ENCODE results near the gene IFNA4.

The IFNA4 gene

DNA sequence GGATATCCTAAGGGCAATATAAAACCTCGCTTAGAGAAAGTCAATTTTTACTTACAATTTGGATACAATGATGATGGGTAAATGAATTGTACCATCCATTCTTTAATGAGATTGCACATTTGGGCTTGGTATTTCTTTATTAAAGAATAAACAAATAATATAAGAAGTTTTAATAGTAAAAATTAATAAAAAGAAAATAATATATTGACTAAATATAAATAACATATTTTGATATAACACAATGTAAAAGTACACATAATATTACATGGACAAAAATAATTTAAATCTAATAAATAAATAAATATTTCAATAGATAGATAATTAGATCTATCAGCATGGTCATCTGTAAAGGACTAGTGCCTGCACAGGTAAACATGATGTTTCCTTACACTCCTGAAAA is 21.9 kb downstream of the IFNA4 start:
- no peak for DNase-seq

DNA sequence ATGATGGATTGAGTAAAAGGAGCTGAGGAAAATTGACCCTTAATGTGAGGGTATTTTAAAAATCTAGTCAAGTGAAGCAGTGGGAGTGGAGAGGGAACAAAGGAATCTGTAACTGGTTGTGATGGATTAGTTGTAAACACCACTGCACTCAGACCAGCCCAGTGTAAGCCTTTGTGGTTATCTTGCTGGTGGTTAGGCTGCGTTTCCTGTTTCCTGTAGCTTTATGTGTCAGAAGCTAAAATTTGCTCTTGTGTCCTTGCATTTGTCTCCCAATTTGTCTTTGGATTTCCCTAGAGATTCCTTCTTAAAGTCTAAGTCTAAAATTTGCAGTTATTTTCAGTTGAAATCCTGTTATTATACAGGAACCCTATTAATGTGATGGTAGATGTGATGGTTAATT is 27.2 kb downstream of the IFNA4 start:
- no peak for DNase-seq

DNA sequence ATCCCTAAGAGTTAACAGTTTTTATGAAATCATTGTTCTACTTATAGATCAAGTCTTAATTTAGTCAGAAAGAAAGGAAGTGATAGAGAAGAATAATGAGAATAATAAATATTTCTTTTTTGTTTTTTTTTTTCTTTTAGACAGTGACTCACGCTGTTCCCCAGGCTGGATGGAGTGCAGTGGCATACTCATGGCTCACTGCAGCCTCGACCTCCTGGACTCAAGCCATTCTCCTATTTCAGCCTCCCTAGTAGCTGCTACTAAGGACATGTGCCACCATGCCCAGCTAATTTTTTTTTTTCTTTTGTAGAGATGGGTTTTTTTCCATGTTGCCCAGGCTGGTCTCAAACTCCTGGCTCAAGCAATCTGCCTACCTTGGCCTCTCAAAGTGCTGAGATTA is 31.9 kb downstream of the IFNA4 start:
- DNase-seq = no peak

DNA sequence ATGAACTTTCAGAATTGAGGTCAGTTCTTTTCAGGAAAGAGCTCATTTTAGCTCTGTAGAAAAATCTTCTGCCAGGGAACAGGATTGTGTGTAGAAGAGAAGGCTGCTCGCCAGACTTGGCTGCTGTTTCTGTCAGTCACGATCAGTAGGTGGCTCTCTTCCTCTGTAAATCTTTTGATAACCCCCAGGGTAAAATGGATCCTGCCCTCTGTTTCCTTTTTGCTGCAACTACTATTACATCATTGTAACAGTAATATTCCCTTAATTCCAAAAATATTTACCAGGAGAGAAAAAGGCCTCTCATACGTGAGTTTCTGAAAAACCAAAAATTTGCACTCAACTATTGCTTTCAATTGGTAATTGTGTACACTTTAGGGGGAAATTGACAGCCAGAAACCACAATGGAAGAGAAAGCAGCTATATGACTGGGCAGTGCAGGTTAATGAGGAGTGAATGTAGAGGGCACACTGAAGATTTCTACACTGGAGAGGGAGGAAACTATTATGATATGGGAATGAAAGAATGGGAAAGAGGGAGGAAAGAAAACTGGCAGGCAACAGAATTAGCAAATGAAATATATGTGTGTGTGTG is 33.3 kb downstream of the IFNA4 start:
- DNase-seq = peak; percentile 10

DNA sequence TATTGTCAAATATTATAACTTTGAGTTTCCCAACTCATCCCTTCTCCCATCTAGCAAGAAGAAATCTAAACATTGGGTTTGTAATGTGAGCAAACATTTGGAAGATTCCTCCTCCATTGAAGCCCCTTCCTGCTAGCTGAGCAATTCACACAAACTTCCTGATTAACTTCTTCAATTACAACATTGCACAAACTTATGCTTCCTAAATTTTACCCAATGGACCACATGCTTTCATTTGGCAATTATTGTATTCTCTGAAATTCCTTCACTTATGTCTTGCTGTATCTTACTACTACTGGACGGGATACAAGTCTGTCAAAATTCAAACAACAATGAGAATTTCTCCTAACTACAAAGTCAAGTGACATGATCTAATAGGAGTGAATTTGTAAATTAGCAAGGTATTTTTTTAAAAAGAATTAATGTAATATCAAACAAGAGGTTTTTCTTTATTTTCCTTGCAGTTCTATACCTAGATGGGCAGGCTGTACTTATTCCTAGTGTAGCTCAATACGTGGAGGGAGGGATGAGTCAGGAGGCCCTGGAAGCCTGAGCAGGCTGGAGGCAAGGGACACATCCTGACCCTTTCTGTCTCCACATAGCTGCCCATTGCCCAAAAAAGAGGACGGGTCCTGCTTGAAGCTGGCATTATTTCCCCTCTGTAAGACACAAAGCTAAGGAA is 33.9 kb downstream of the IFNA4 start:
- no peak for DNase-seq

DNA sequence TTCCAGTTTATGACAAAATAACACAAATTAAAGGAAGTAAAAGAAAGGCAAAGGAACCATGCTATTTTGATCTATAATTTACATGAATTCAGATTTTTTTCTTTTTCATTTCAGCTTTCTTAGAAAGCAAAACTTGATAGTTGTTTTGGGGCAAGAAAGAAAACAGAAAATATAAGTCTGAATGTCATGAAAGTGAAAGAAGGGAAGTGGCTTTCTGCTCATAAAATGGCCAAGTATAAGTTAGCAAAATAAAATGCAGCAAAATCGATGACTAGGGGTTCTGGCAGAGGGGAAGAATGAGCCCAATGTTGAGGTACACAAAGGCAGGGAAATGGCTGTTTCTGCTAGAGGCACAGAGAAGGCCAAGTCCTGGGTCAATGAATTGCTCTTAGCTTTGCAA is 42.8 kb downstream of the IFNA4 start:
- no peak for DNase-seq

DNA sequence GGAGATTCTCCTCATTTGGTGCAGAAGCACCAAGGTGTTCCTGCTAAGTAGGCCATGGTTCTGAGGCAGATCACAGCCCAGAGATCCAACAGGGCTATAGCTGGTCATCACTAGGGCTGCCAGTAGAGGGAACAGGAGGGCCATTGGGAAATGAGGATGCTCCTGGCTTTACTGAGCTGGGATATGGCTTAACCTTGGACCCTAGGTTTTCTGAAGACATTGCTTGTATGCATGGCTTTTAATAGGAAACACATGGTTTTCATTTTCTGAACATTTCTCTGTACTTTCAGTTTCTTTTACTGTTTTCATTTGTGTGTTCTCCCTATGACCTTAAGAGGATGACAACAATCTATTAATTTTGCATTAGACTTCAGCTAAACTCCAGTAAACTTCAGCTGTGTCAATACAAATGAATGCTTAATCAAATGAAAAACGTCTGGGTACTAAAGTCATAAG is 45.9 kb downstream of the IFNA4 start, which contains the start of gene IFNW1:
Gene IFNW1, minus strand, starts transcription at position 406 of the 456 bp plus-strand sequence. Its CDS starts 262 bp downstream, at position 144.
- DNase-seq = no peak

DNA sequence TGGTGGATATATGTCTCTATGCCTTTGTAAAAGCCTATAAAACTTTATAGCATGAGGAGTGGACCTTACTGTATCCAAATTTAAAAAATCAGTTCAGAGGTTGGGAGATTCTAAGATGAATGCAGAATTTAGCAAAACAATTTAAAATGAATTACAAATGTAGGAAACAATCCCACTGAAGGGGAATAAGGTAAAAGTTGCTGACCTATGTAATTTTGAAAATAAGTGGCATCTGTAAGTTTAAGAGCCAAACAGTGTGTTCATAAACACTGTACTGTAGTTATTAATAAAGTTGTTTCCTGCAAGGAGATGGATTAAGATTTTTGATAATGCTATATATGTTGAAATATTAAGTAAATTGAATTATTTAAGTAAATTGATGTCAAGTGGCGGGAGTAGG is 50.4 kb downstream of the IFNA4 start:
- no peak for DNase-seq

Measured in NCI-H2081 treated with DMSO at 0.1 percent for 48 hours (cell line).